PFSK-1 (cell line): ENCODE results near the gene CDKN3.

Experiments
- FOXP2 ChIP-seq: optimal IDR thresholded peaks from 2 replicates; pipeline ENCODE3; 2011; ENCODE audit warnings: borderline replicate concordance, control low read depth, inconsistent platforms; ENCODE audit not compliant: insufficient read depth; ENCODE audit errors: extremely low read length, extremely low read depth
- POLR2AphosphoS5 ChIP-seq: IDR thresholded peaks from 2 replicates; pipeline ENCODE4 v1.6.1; 2012; ENCODE audit warnings: low read depth, mild to moderate bottlenecking, control low read depth, low read length, moderate library complexity
- REST ChIP-seq, 2 experiments: IDR thresholded peaks; 2 replicates each; pipeline versions ENCODE4 v1.6.1 to v1.8.0; 2011 to 2012; ENCODE audit warnings: low read depth in 2 of 2, low read length in 2 of 2, control low read depth in 1 of 2, inconsistent platforms in 1 of 2, mild to moderate bottlenecking in 1 of 2, moderate library complexity in 1 of 2; ENCODE audit not compliant: insufficient read depth in 1 of 2
- SIN3A ChIP-seq: IDR thresholded peaks from 2 replicates; pipeline ENCODE4 v1.6.1; 2012; ENCODE audit warnings: mild to moderate bottlenecking, low read length, moderate library complexity, borderline replicate concordance; ENCODE audit not compliant: insufficient read depth
- TAF1 ChIP-seq: IDR thresholded peaks from 2 replicates; pipeline ENCODE4 v1.6.1; 2012; ENCODE audit warnings: low read length, control low read depth, borderline replicate concordance; ENCODE audit not compliant: insufficient read depth

CDKN3 gene

GRCh38 chr14:54447231-54447692 lies 50.5 kb downstream of the CDKN3 start:
- TF ChIP-seq POLR2AphosphoS5, result no peak
- no peak for TF ChIP-seq REST (IDR thresholded peaks at IDR 0.05; ENCODE audit: insufficient read depth in 1 of 2, low read depth in 2 of 2, low read length in 2 of 2)
- TF ChIP-seq SIN3A, result no peak
- TF ChIP-seq FOXP2, result no peak
- no peak for TF ChIP-seq TAF1

GRCh38 chr14:54450535-54450934 lies 53.7 kb downstream of the CDKN3 start:
- no peak for TF ChIP-seq POLR2AphosphoS5
- no peak for TF ChIP-seq TAF1
- TF ChIP-seq FOXP2, result no peak
- TF ChIP-seq SIN3A, result no peak
- TF ChIP-seq REST (IDR thresholded peaks at IDR 0.05; ENCODE audit: insufficient read depth in 1 of 2, low read depth in 2 of 2, low read length in 2 of 2), result no peak

GRCh38 chr14:54451121-54451601 lies 54.4 kb downstream of the CDKN3 start:
- TF ChIP-seq POLR2AphosphoS5 (no peak), TAF1 (no peak), FOXP2 (no peak), REST (IDR thresholded peaks at IDR 0.05; ENCODE audit: insufficient read depth in 1 of 2, low read depth in 2 of 2, low read length in 2 of 2) (no peak), SIN3A (no peak)

GRCh38 chr14:54451961-54452360 lies 55.2 kb downstream of the CDKN3 start:
- no peak for TF ChIP-seq TAF1
- no peak for TF ChIP-seq FOXP2
- no peak for TF ChIP-seq POLR2AphosphoS5
- no peak for TF ChIP-seq REST (IDR thresholded peaks at IDR 0.05; ENCODE audit: insufficient read depth in 1 of 2, low read depth in 2 of 2, low read length in 2 of 2)
- no peak for TF ChIP-seq SIN3A

GRCh38 chr14:54453252-54453651 lies 56.4 kb downstream of the CDKN3 start:
- no peak for TF ChIP-seq REST (IDR thresholded peaks at IDR 0.05; ENCODE audit: insufficient read depth in 1 of 2, low read depth in 2 of 2, low read length in 2 of 2)
- TF ChIP-seq POLR2AphosphoS5, result no peak
- no peak for TF ChIP-seq SIN3A
- TF ChIP-seq TAF1, result no peak
- no peak for TF ChIP-seq FOXP2
